Uterus (tissue), 4 donors: ENCODE results near the gene ELP4. TPM values are rescaled to one million over a fixed set of nuclear protein-coding genes. Genes with fewer than 3 reads are reported as not detected.

Experiments
- DNase-seq, 2 donors: peaks; one replicate each; pipeline ENCODE4 v3.0.0-alpha.2; 2019 to 2020
- H3K27ac ChIP-seq, 2 donors: fragments of 200-600 bp; sonication (generic); 1 replicate in 1 of 2; 2 replicates in 1 of 2; pipeline ENCODE4 v1.5.1; 2016 to 2018
- H3K27me3 ChIP-seq, 2 donors: fragments of 200-600 bp; sonication (generic); one replicate each; pipeline ENCODE4 v1.5.1; 2018 to 2019; ENCODE audit warnings: control low read depth in 1 of 2
- H3K36me3 ChIP-seq, 2 donors: fragments of 200-600 bp; sonication (generic); one replicate each; pipeline ENCODE4 v1.5.1; 2019; ENCODE audit warnings: control low read depth in 1 of 2
- H3K4me1 ChIP-seq, 2 donors: fragments of 200-600 bp; sonication (generic); one replicate each; pipeline ENCODE4 v1.5.1; 2018 to 2019; ENCODE audit warnings: control low read depth in 1 of 2
- H3K4me3 ChIP-seq, 2 donors: fragments of 200-600 bp; sonication (generic); 1 replicate in 1 of 2; 2 replicates in 1 of 2; pipeline ENCODE4 v1.5.1; 2018 to 2019; ENCODE audit warnings: mild to moderate bottlenecking in 1 of 2
- H3K9me3 ChIP-seq, 2 donors: fragments of 200-600 bp; sonication (generic); one replicate each; pipeline ENCODE4 v1.5.1; 2019; ENCODE audit warnings: control low read depth in 1 of 2
- POLR2A ChIP-seq, 2 donors: fragments of 450-650 bp; IDR thresholded peaks; one replicate each; pipeline ENCODE4 v1.6.1; 2016; ENCODE audit warnings: antibody characterized with exemption in 2 of 2, mild to moderate bottlenecking in 1 of 2, moderate library complexity in 1 of 2
- intact Hi-C: fragments of 100-400 bp; cut with DNase I; formaldehyde crosslinking; loops from one replicate; pipeline ENCODE4 v1.15.1; 2023; ENCODE audit warnings: low total_unique reads
- total RNA-seq, 4 donors: library from RNA; depleted of rRNA in 3 of 4; stranded (reverse); fragments of >200 nt in 3 of 4; gene quantifications; one replicate each; pipeline versions ENCODE4 v1.1.0 to v1.2.4, GENCODE V29; 2014 to 2023
- TF ChIP-seq, protein P1 (sequence below), 4 experiments: fragments of 200-600 bp in 2 of 4; fragments of 450-650 bp in 2 of 4; sonication (generic) in 2 of 4; IDR thresholded peaks; one replicate each; pipeline ENCODE4 v1.5.1; 2016 to 2019; ENCODE audit warnings: antibody characterized with exemption in 4 of 4, mild to moderate bottlenecking in 2 of 4, moderate library complexity in 1 of 4
- donor health status: DM: yes; HTN: yes; CAD: no.

The ELP4 gene
- total RNA-seq, 4 donors from 2014 or later, result 18.4 to 51.2 (median 21.2) TPM

DNA sequence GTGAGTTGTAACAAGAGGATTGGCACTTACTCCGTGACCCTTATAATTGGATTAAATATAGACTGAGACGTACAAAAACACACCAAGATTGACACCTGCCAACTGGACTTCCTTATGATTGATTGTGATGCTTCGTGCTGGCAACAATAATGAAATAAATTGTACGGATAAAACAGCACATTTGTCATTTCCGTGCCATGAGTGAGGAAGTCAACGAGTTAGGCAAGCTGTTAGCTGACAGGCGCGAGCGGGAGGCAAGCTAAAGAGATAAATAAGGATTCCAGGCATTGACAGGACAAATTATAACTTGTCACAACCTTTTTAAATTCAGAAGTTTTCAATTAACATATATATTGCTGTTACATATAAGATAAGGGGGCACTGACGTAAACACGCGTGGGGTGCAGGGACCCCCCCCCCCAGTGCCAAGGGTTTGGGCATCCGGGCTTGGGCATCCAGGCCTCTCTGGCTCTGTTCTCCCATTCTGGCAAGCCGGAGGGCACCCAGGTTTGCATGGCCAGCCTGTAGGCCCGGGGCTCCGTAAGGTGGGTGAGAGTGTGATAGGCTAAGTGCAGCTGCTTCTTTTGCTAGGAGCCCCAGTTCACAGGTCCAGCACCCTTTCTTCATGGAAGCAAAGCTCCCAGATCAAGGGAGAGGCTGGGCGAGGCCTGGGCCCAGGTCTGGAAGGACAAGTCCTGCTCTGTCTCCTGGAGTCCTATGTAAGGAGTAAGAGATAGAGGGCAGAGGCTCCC lies 312.8 kb downstream of the ELP4 start:
- Histone ChIP-seq H3K27me3 (peaks cover 29 to 91% of the 10 kb centered on the region in 2 donors), H3K4me1 (peaks cover 0 to 7% of the 10 kb centered on the region in 2 donors), H3K9me3 (no peaks in the 10 kb centered on the region), H3K4me3 (no peak overlapping the region), H3K36me3 (no peaks in the 10 kb centered on the region), H3K27ac (no peak overlapping the region)
- intact Hi-C loops, result no loop called here
- TF ChIP-seq, protein P1, sequence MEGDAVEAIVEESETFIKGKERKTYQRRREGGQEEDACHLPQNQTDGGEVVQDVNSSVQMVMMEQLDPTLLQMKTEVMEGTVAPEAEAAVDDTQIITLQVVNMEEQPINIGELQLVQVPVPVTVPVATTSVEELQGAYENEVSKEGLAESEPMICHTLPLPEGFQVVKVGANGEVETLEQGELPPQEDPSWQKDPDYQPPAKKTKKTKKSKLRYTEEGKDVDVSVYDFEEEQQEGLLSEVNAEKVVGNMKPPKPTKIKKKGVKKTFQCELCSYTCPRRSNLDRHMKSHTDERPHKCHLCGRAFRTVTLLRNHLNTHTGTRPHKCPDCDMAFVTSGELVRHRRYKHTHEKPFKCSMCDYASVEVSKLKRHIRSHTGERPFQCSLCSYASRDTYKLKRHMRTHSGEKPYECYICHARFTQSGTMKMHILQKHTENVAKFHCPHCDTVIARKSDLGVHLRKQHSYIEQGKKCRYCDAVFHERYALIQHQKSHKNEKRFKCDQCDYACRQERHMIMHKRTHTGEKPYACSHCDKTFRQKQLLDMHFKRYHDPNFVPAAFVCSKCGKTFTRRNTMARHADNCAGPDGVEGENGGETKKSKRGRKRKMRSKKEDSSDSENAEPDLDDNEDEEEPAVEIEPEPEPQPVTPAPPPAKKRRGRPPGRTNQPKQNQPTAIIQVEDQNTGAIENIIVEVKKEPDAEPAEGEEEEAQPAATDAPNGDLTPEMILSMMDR (IDR thresholded peaks at IDR 0.05), result no peak
- TF ChIP-seq POLR2A (IDR thresholded peaks at IDR 0.05), result no peak
- no peak for DNase-seq

DNA sequence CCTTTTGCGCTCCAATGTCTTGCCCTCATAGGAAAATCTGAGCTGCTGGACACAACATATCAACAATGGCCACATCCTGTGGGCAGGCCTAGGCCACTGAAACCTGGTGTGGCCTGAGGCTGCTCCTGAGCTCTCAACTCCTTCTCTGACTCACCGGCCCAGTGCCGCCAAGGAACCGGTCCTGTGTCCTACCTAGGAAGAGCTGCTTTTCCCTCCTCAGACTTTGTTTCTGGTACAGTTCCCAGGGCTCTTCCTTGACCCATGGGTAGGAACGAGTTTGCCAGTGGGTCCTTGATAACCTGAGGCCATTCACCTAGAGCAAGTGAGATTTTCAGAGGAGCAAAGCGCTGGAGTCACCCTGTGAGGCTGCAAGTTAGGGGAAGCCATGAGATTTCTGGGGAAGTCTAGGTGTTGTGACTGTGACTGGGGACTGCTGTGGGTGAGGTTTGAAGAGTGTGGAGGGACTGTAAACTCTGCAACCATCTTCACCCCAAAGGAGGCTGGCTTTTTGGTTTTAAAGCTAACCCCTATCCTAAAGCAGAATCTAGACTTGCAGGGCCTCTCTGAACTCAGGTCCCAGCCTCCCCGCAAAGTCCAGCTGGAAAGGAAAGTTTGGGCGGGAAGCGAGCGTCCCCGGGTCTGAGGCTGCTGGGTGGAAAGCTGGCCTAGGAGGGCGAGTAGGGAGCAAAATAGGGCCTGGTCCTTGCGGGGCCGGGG lies 313.5 kb downstream of the ELP4 start:
- Histone ChIP-seq H3K4me3 (no peak overlapping the region), H3K27me3 (peaks cover 28 to 91% of the 10 kb centered on the region in 2 donors), H3K4me1 (no peaks in the 10 kb centered on the region), H3K9me3 (no peaks in the 10 kb centered on the region), H3K27ac (no peak overlapping the region), H3K36me3 (no peaks in the 10 kb centered on the region)
- DNase-seq, result no peak
- intact Hi-C loops, result no loop called here
- no peak for TF ChIP-seq POLR2A (IDR thresholded peaks at IDR 0.05)
- TF ChIP-seq, protein P1 (IDR thresholded peaks at IDR 0.05), result no peak

- Histone ChIP-seq H3K4me1 (no peaks in the 10 kb centered on the region), H3K27me3 (peaks cover 22 to 91% of the 10 kb centered on the region in 2 donors), H3K9me3 (no peaks in the 10 kb centered on the region), H3K4me3 (no peak overlapping the region), H3K27ac (no peak overlapping the region), H3K36me3 (no peaks in the 10 kb centered on the region)
- no peak for DNase-seq
- intact Hi-C loops, result no loop called here
- TF ChIP-seq, protein P1 (IDR thresholded peaks at IDR 0.05), result no peak
- no peak for TF ChIP-seq POLR2A (IDR thresholded peaks at IDR 0.05)
Observed at GRCh38 chr11:31823644-31824331, 314.2 kb downstream of the ELP4 start.

GRCh38 chr11:31824332-31824878 lies 314.8 kb downstream of the ELP4 start:
- Histone ChIP-seq H3K36me3 (no peaks in the 10 kb centered on the region), H3K4me3 (no peak overlapping the region), H3K27me3 (peaks cover 17 to 90% of the 10 kb centered on the region in 2 donors), H3K9me3 (no peaks in the 10 kb centered on the region), H3K4me1 (no peaks in the 10 kb centered on the region), H3K27ac (no peak overlapping the region)
- intact Hi-C loops, result no loop called here
- no peak for TF ChIP-seq POLR2A (IDR thresholded peaks at IDR 0.05)
- TF ChIP-seq, protein P1 (IDR thresholded peaks at IDR 0.05), result no peak
- no peak for DNase-seq
